HEK293 (cell line): ENCODE data around the gene CPNE5.

Source experiments
- ELK4 ChIP-seq: IDR thresholded peaks from 2 replicates; pipeline ENCODE4 v1.6.1; 2011; ENCODE audit warnings: mild to moderate bottlenecking, low read depth, low read length, borderline replicate concordance
- GLI2 ChIP-seq: fragments of 450-650 bp; formaldehyde crosslinking; IDR thresholded peaks from 2 replicates; pipeline ENCODE4; 2017; ENCODE audit warnings: missing biosample characterization, missing genetic modification characterization, low read depth, borderline replicate concordance
- GLIS1 ChIP-seq: fragments of 450-650 bp; formaldehyde crosslinking; IDR thresholded peaks from 2 replicates; pipeline ENCODE4 v1.5.1; 2016; ENCODE audit warnings: missing biosample characterization, missing genetic modification characterization
- IKZF3 ChIP-seq: fragments of 450-650 bp; IDR thresholded peaks from 2 replicates; pipeline ENCODE4 v1.5.0; 2018; ENCODE audit warnings: missing biosample characterization, mild to moderate bottlenecking, missing genetic modification characterization, moderate library complexity
- KLF16 ChIP-seq: fragments of 450-650 bp; formaldehyde crosslinking; IDR thresholded peaks from 2 replicates; pipeline ENCODE4 v1.5.1; 2017; ENCODE audit warnings: missing biosample characterization, missing genetic modification characterization
- MYNN ChIP-seq: fragments of 450-650 bp; formaldehyde crosslinking; IDR thresholded peaks from 2 replicates; pipeline ENCODE4 v1.5.1; 2016; ENCODE audit warnings: missing biosample characterization, missing genetic modification characterization, borderline replicate concordance
- OVOL3 ChIP-seq: fragments of 450-650 bp; formaldehyde crosslinking; IDR thresholded peaks from 2 replicates; pipeline ENCODE4 v1.5.1; 2016; ENCODE audit warnings: missing biosample characterization, missing genetic modification characterization
- PRDM6 ChIP-seq: fragments of 450-650 bp; formaldehyde crosslinking; IDR thresholded peaks from 2 replicates; pipeline ENCODE4 v1.5.1; 2017; ENCODE audit warnings: missing biosample characterization, missing genetic modification characterization
- SP3 ChIP-seq: fragments of 450-650 bp; formaldehyde crosslinking; IDR thresholded peaks from 2 replicates; pipeline ENCODE4 v1.5.1; 2016; ENCODE audit warnings: missing biosample characterization, missing genetic modification characterization
- ZFP37 ChIP-seq: fragments of 450-650 bp; formaldehyde crosslinking; IDR thresholded peaks from 2 replicates; pipeline ENCODE4 v1.5.1; 2016; ENCODE audit warnings: missing biosample characterization, missing genetic modification characterization
- ZIC2 ChIP-seq: fragments of 450-650 bp; formaldehyde crosslinking; IDR thresholded peaks from 2 replicates; pipeline ENCODE4 v1.5.1; 2016; ENCODE audit warnings: missing biosample characterization, missing genetic modification characterization
- ZNF146 ChIP-seq: fragments of 450-650 bp; formaldehyde crosslinking; IDR thresholded peaks from 2 replicates; pipeline ENCODE4 v1.5.1; 2016; ENCODE audit warnings: missing biosample characterization, missing genetic modification characterization
- ZNF16 ChIP-seq: fragments of 450-650 bp; formaldehyde crosslinking; IDR thresholded peaks from 2 replicates; pipeline ENCODE4 v1.5.1; 2016; ENCODE audit warnings: low read depth, missing biosample characterization, missing genetic modification characterization
- ZNF169 ChIP-seq: fragments of 450-650 bp; formaldehyde crosslinking; IDR thresholded peaks from 2 replicates; pipeline ENCODE4 v1.5.1; 2016; ENCODE audit warnings: missing biosample characterization, missing genetic modification characterization
- ZNF221 ChIP-seq: fragments of 450-650 bp; formaldehyde crosslinking; IDR thresholded peaks from 2 replicates; pipeline ENCODE4 v1.5.1; 2017; ENCODE audit warnings: missing biosample characterization, missing genetic modification characterization, borderline replicate concordance
- ZNF223 ChIP-seq: fragments of 450-650 bp; formaldehyde crosslinking; IDR thresholded peaks from 2 replicates; pipeline ENCODE4 v1.5.1; 2016; ENCODE audit warnings: missing biosample characterization, missing genetic modification characterization
- ZNF248 ChIP-seq: fragments of 450-650 bp; formaldehyde crosslinking; IDR thresholded peaks from 2 replicates; pipeline ENCODE4 v1.5.1; 2017; ENCODE audit warnings: missing biosample characterization, missing genetic modification characterization
- ZNF266 ChIP-seq: fragments of 450-650 bp; formaldehyde crosslinking; IDR thresholded peaks from 2 replicates; pipeline ENCODE4 v1.5.1; 2016; ENCODE audit warnings: missing biosample characterization, missing genetic modification characterization, low read depth
- ZNF302 ChIP-seq: fragments of 450-650 bp; formaldehyde crosslinking; IDR thresholded peaks from 2 replicates; pipeline ENCODE4 v1.5.1; 2016; ENCODE audit warnings: missing biosample characterization, missing genetic modification characterization, low read depth
- ZNF324 ChIP-seq: fragments of 450-650 bp; formaldehyde crosslinking; IDR thresholded peaks from 2 replicates; pipeline ENCODE4 v1.5.1; 2016; ENCODE audit warnings: missing biosample characterization, missing genetic modification characterization
- ZNF335 ChIP-seq: fragments of 450-650 bp; formaldehyde crosslinking; conservative IDR thresholded peaks from 2 replicates; pipeline ENCODE4 v1.5.1; 2016; ENCODE audit warnings: missing biosample characterization, missing genetic modification characterization
- ZNF350 ChIP-seq: fragments of 450-650 bp; formaldehyde crosslinking; IDR thresholded peaks from 2 replicates; pipeline ENCODE4 v1.5.0; 2017; ENCODE audit warnings: missing biosample characterization, mild to moderate bottlenecking, missing genetic modification characterization
- ZNF366 ChIP-seq: fragments of 450-650 bp; formaldehyde crosslinking; conservative IDR thresholded peaks from 2 replicates; pipeline ENCODE4 v1.5.1; 2016; ENCODE audit warnings: missing biosample characterization, missing genetic modification characterization
- ZNF394 ChIP-seq: fragments of 450-650 bp; formaldehyde crosslinking; IDR thresholded peaks from 2 replicates; pipeline ENCODE4 v1.5.1; 2016; ENCODE audit warnings: missing biosample characterization, missing genetic modification characterization, mild to moderate bottlenecking, moderate library complexity, borderline replicate concordance
- ZNF510 ChIP-seq: fragments of 450-650 bp; formaldehyde crosslinking; IDR thresholded peaks from 2 replicates; pipeline ENCODE4 v1.5.1; 2018; ENCODE audit warnings: mild to moderate bottlenecking, missing genetic modification characterization, missing biosample characterization; ENCODE audit not compliant: insufficient replicate concordance
- ZNF521 ChIP-seq: fragments of 450-650 bp; formaldehyde crosslinking; IDR thresholded peaks from 2 replicates; pipeline ENCODE4 v1.5.1; 2017; ENCODE audit warnings: missing biosample characterization, mild to moderate bottlenecking, missing genetic modification characterization
- ZNF529 ChIP-seq: fragments of 450-650 bp; formaldehyde crosslinking; IDR thresholded peaks from 2 replicates; pipeline ENCODE4 v1.5.1; 2017; ENCODE audit warnings: missing genetic modification characterization, missing biosample characterization; ENCODE audit not compliant: insufficient replicate concordance
- ZNF549 ChIP-seq: fragments of 450-650 bp; IDR thresholded peaks from 2 replicates; pipeline ENCODE4 v1.5.1; 2018; ENCODE audit warnings: missing biosample characterization, missing genetic modification characterization, mild to moderate bottlenecking, inconsistent platforms, moderate library complexity
- ZNF580 ChIP-seq: fragments of 450-650 bp; formaldehyde crosslinking; IDR thresholded peaks from 2 replicates; pipeline ENCODE4 v1.5.1; 2016; ENCODE audit warnings: missing biosample characterization, missing genetic modification characterization
- ZNF626 ChIP-seq: fragments of 450-650 bp; sonication (Bioruptor Pico); formaldehyde crosslinking; IDR thresholded peaks from 2 replicates; pipeline ENCODE4 v1.5.1; 2018; ENCODE audit warnings: missing biosample characterization, missing genetic modification characterization, inconsistent platforms
- ZNF654 ChIP-seq: fragments of 450-650 bp; formaldehyde crosslinking; IDR thresholded peaks from 2 replicates; pipeline ENCODE4 v1.5.1; 2016; ENCODE audit warnings: low read depth, missing biosample characterization, missing genetic modification characterization
- ZNF660 ChIP-seq: fragments of 450-650 bp; IDR thresholded peaks from 2 replicates; pipeline ENCODE4 v1.5.1; 2018; ENCODE audit warnings: missing biosample characterization, mild to moderate bottlenecking, missing genetic modification characterization
- ZNF664 ChIP-seq: fragments of 450-650 bp; formaldehyde crosslinking; IDR thresholded peaks from 2 replicates; pipeline ENCODE4 v1.5.1; 2016; ENCODE audit warnings: missing biosample characterization, missing genetic modification characterization
- ZNF670 ChIP-seq: fragments of 450-650 bp; formaldehyde crosslinking; IDR thresholded peaks from 2 replicates; pipeline ENCODE4 v1.5.1; 2016; ENCODE audit warnings: missing biosample characterization, missing genetic modification characterization, low read depth
- ZNF707 ChIP-seq: fragments of 450-650 bp; formaldehyde crosslinking; IDR thresholded peaks from 2 replicates; pipeline ENCODE4 v1.5.1; 2016; ENCODE audit warnings: missing biosample characterization, missing genetic modification characterization
- ZNF776 ChIP-seq: fragments of 450-650 bp; formaldehyde crosslinking; IDR thresholded peaks from 2 replicates; pipeline ENCODE4 v1.5.0; 2017; ENCODE audit warnings: missing biosample characterization, missing genetic modification characterization, borderline replicate concordance
- ZNF830 ChIP-seq: fragments of 450-650 bp; IDR thresholded peaks from 2 replicates; pipeline ENCODE4 v1.5.0; 2018; ENCODE audit warnings: missing biosample characterization, missing genetic modification characterization, low read depth, mild to moderate bottlenecking, moderate library complexity
- ZNF843 ChIP-seq: fragments of 450-650 bp; formaldehyde crosslinking; IDR thresholded peaks from 2 replicates; pipeline ENCODE4 v1.5.1; 2016; ENCODE audit warnings: missing biosample characterization, missing genetic modification characterization
- ZSCAN16 ChIP-seq: fragments of 450-650 bp; formaldehyde crosslinking; IDR thresholded peaks from 2 replicates; pipeline ENCODE4 v1.5.1; 2016; ENCODE audit warnings: missing biosample characterization, missing genetic modification characterization
- ZSCAN23 ChIP-seq: fragments of 450-650 bp; formaldehyde crosslinking; IDR thresholded peaks from 2 replicates; pipeline ENCODE4 v1.5.1; 2016; ENCODE audit warnings: missing biosample characterization, missing genetic modification characterization

Gene CPNE5

GRCh38 chr6:36724514-36725390, 114.5 kb downstream of the CPNE5 start (continued):
- no peak for TF ChIP-seq ZNF580
- TF ChIP-seq ZNF266 (tag by site-specific recombination), result no peak
- 0 out of 2 replicates have a peak, but pooled peaks have one; percentile 38 for TF ChIP-seq ZFP37 (tag by site-specific recombination)
- no peak for TF ChIP-seq ZNF707
- TF ChIP-seq ZNF221 (tag by site-specific recombination), result no peak
- TF ChIP-seq ZNF510, result no peak
- TF ChIP-seq ZNF664, result no peak
- no peak for TF ChIP-seq ZNF843 (tag by site-specific recombination)
- no peak for TF ChIP-seq PRDM6 (tag by site-specific recombination)
- TF ChIP-seq ZNF146 (tag by site-specific recombination), result no peak
- peak; percentile 56; the same call in 1 of the 2 replicates for TF ChIP-seq ZNF660
- no peak for TF ChIP-seq ZNF302 (tag by site-specific recombination)
- TF ChIP-seq OVOL3, result no peak
- TF ChIP-seq ZNF654 (tag by site-specific recombination), result peak; percentile 86
- TF ChIP-seq KLF16 (tag by site-specific recombination), result no peak
- no peak for TF ChIP-seq ZNF335 (tag by site-specific recombination)
- TF ChIP-seq ZNF324 (tag by site-specific recombination), result no peak
- TF ChIP-seq ZNF394 (tag by site-specific recombination), result peak; percentile 61; the same call in 1 of the 2 replicates
- no peak for TF ChIP-seq ZNF169
- TF ChIP-seq ELK4, result no peak
- TF ChIP-seq ZNF549 (tag by site-specific recombination), result no peak
- no peak for TF ChIP-seq ZNF223 (tag by site-specific recombination)
- no peak for TF ChIP-seq ZNF626 (tag by site-specific recombination)
- TF ChIP-seq ZNF350, result no peak
- TF ChIP-seq ZNF529 (tag by site-specific recombination), result no peak
- TF ChIP-seq ZNF16 (tag by site-specific recombination), result no peak
- TF ChIP-seq ZNF670 (tag by site-specific recombination), result no peak
- TF ChIP-seq GLI2, result no peak
- TF ChIP-seq ZNF776 (tag by site-specific recombination), result no peak
- no peak for TF ChIP-seq MYNN (tag by site-specific recombination)
- TF ChIP-seq ZIC2 (tag by site-specific recombination), result peak; percentile 26
- no peak for TF ChIP-seq GLIS1 (tag by site-specific recombination)
- peak; percentile 83 for TF ChIP-seq ZNF366 (tag by site-specific recombination)
- TF ChIP-seq SP3, result no peak
- TF ChIP-seq IKZF3, result 0 out of 2 replicates have a peak, but pooled peaks have one; percentile 35
- no peak for TF ChIP-seq ZNF521 (tag by site-specific recombination)
- TF ChIP-seq ZSCAN23 (tag by site-specific recombination), result no peak
- TF ChIP-seq ZNF248 (tag by site-specific recombination), result no peak
- peak; percentile 69; the same call in 1 of the 2 replicates for TF ChIP-seq ZSCAN16 (tag by site-specific recombination)
- TF ChIP-seq ZNF830 (tag by site-specific recombination), result no peak
